Endothelial cell of umbilical vein (primary cell): ENCODE results near the gene CNOT6. TPM values are rescaled to one million over a fixed set of nuclear protein-coding genes. Genes with fewer than 3 reads are reported as not detected.

Source experiments
- BruUV-seq: library from RNA; stranded (reverse); fragments of 400-500 nt; replicated peaks from 2 replicates; lab custom pipeline; 2021; lab: Mats Ljungman, UMichigan
- CTCF ChIA-PET: fragments of 300-600, 350-600 bp; sonication (Branson Sonifier 250); formaldehyde crosslinking; loops from one replicate; lab custom pipeline; 2021; ENCODE audit warnings: antibody characterized with exemption, inconsistent platforms; lab: Charles Lee
- POLR2A ChIA-PET: fragments of 300-600, 350-600 bp; sonication (Branson Sonifier 250); formaldehyde crosslinking; loops from one replicate; lab custom pipeline; 2021; ENCODE audit warnings: antibody characterized with exemption, inconsistent platforms; lab: Charles Lee
- DNase-seq: peaks from one replicate; pipeline ENCODE4 v3.0.0-alpha.2; 2011; ENCODE audit warnings: low read depth, low spot score
- FAIRE-seq: peaks from 2 replicates; lab custom pipeline; 2011; peaks lifted over from hg19 to GRCh38; lab: Jason Lieb, UNC
- H2AFZ ChIP-seq: 2 replicates; pipeline ENCODE4 v1.6.0; 2012; ENCODE audit warnings: low read depth, low read length, control low read depth, inconsistent platforms
- H3K27ac ChIP-seq: 2 replicates; pipeline ENCODE4 v1.5.1; 2011; ENCODE audit warnings: low read depth, mild to moderate bottlenecking, control low read depth, low read length, moderate library complexity; ENCODE audit not compliant: insufficient read depth
- H3K27me3 ChIP-seq, 2 experiments: 2 replicates each; pipeline versions ENCODE4 v1.6.0 to v1.6.1; 2011; ENCODE audit warnings: low read length in 2 of 2, mixed read lengths in 1 of 2; ENCODE audit not compliant: control insufficient read depth in 2 of 2, insufficient read depth in 2 of 2
- H3K36me3 ChIP-seq, 2 experiments: 2 replicates in 1 of 2; 3 replicates in 1 of 2; pipeline ENCODE4 v1.5.1; 2011; ENCODE audit warnings: low read length in 2 of 2, mild to moderate bottlenecking in 1 of 2, moderate library complexity in 1 of 2; ENCODE audit not compliant: control insufficient read depth in 2 of 2, insufficient read depth in 2 of 2; ENCODE audit errors: extremely low read depth in 1 of 2
- H3K4me1 ChIP-seq: 3 replicates; pipeline ENCODE4 v1.5.1; 2011; ENCODE audit warnings: mild to moderate bottlenecking, low read length; ENCODE audit not compliant: control insufficient read depth, insufficient read depth; ENCODE audit errors: extremely low read depth
- H3K4me2 ChIP-seq: 2 replicates; pipeline ENCODE4 v1.6.1; 2011; ENCODE audit warnings: low read length, control low read depth, mixed read lengths; ENCODE audit not compliant: insufficient read depth
- H3K4me3 ChIP-seq, 3 experiments: fragments of 200-600 bp in 1 of 3; sonication (generic), shearing (Covaris generic) in 1 of 3; replicated peaks in 1 of 3; 2 replicates each; pipeline ENCODE4 v1.5.1; 2011 to 2016; ENCODE audit warnings: control low read depth in 3 of 3, low read length in 3 of 3, mild to moderate bottlenecking in 2 of 3, inconsistent platforms in 1 of 3, low read depth in 1 of 3, moderate library complexity in 1 of 3; ENCODE audit not compliant: insufficient read depth in 1 of 3
- H3K79me2 ChIP-seq: 2 replicates; pipeline ENCODE4 v1.6.0; 2012; ENCODE audit warnings: low read length, inconsistent platforms; ENCODE audit not compliant: control insufficient read depth, insufficient read depth
- H3K9ac ChIP-seq: replicated peaks from 2 replicates; pipeline ENCODE3; 2011; ENCODE audit warnings: low read length, control low read depth; ENCODE audit not compliant: insufficient read depth; ENCODE audit errors: extremely low read depth
- H3K9me1 ChIP-seq: replicated peaks from 3 replicates; pipeline ENCODE4 v1.6.0; 2011; ENCODE audit warnings: mild to moderate bottlenecking, low read length; ENCODE audit not compliant: control insufficient read depth, insufficient read depth; ENCODE audit errors: extremely low read depth
- H3K9me3 ChIP-seq: replicated peaks from 2 replicates; pipeline ENCODE4 v1.5.1; 2012; ENCODE audit warnings: low read length, inconsistent platforms; ENCODE audit not compliant: control insufficient read depth, insufficient read depth
- H4K20me1 ChIP-seq: replicated peaks from 2 replicates; pipeline ENCODE3; 2011; ENCODE audit warnings: mild to moderate bottlenecking, low read length; ENCODE audit not compliant: control insufficient read depth, insufficient read depth; ENCODE audit errors: extremely low read depth
- CTCF ChIP-seq, 2 donors: IDR thresholded peaks; 1 replicate in 1 of 2; 2 replicates in 1 of 2; pipeline ENCODE4 v1.5.1; 2011; ENCODE audit warnings: low read length in 2 of 2, mild to moderate bottlenecking in 2 of 2, moderate library complexity in 2 of 2, control low read depth in 1 of 2, inconsistent platforms in 1 of 2, low read depth in 1 of 2; ENCODE audit not compliant: insufficient read depth in 1 of 2; ENCODE audit errors: extremely low read depth in 1 of 2
- EZH2 ChIP-seq: IDR thresholded peaks from 2 replicates; pipeline ENCODE4 v1.6.1; 2012; ENCODE audit warnings: borderline replicate concordance, low read depth, mild to moderate bottlenecking, moderate library complexity, low read length, inconsistent platforms; ENCODE audit not compliant: severe bottlenecking
- FOS ChIP-seq: IDR thresholded peaks from 2 replicates; pipeline ENCODE4 v1.6.1; 2011; ENCODE audit warnings: mild to moderate bottlenecking, low read length, moderate library complexity, borderline replicate concordance; ENCODE audit not compliant: insufficient read depth
- GATA2 ChIP-seq: IDR thresholded peaks from 2 replicates; pipeline ENCODE4 v1.7.0; 2011; ENCODE audit warnings: low read depth, mild to moderate bottlenecking, moderate library complexity, mixed read lengths, low read length; ENCODE audit not compliant: insufficient read length, insufficient read depth
- JUN ChIP-seq: IDR thresholded peaks from 2 replicates; pipeline ENCODE4 v1.6.1; 2011; ENCODE audit warnings: borderline replicate concordance, low read depth; ENCODE audit not compliant: insufficient read length, insufficient read depth
- MAX ChIP-seq: IDR thresholded peaks from 2 replicates; pipeline ENCODE4 v1.6.1; 2011; ENCODE audit not compliant: insufficient read depth, insufficient read length
- MYC ChIP-seq: IDR thresholded peaks from one replicate; pipeline ENCODE4 v1.6.1; 2011; ENCODE audit warnings: mild to moderate bottlenecking, low read depth, low read length
- POLR2A ChIP-seq: IDR thresholded peaks from 2 replicates; pipeline ENCODE4 v1.6.1; 2012; ENCODE audit warnings: low read depth, mild to moderate bottlenecking, control low read depth, low read length
- dilution Hi-C: fragments of 300-500 bp; cut with MboI; formaldehyde crosslinking; loops from one replicate; pipeline ENCODE4 v1.15.0; 2019; ENCODE audit warnings: low sequenced_read_pairs; ENCODE audit not compliant: extremely low pct_ligation_motif_present
- intact Hi-C: fragments of 100-400 bp; cut with micrococcal nuclease; formaldehyde crosslinking; loops from one replicate; pipeline ENCODE4 v1.10.0; 2022
- polyA plus RNA-seq, 4 experiments: library from polyadenylated mRNA; depleted of rRNA in 3 of 4; stranded (reverse) in 3 of 4; unstranded in 1 of 4; fragments of >200 nt; gene quantifications; 2 replicates each; pipeline versions ENCODE4 v1.2.1 to v1.2.3, GENCODE V29; 2011 to 2012; ENCODE audit warnings: missing spikeins in 1 of 4
- total RNA-seq: library from RNA; stranded (reverse); gene quantifications from 2 replicates; pipeline ENCODE4 v1.2.3, GENCODE V29; 2021

The CNOT6 gene
- total and polyA plus RNA-seq, 2 donors (not counting 3 experiments of a cell fraction or from before 2014, with no cell fraction given): 9.2 to 33.8 TPM

DNA sequence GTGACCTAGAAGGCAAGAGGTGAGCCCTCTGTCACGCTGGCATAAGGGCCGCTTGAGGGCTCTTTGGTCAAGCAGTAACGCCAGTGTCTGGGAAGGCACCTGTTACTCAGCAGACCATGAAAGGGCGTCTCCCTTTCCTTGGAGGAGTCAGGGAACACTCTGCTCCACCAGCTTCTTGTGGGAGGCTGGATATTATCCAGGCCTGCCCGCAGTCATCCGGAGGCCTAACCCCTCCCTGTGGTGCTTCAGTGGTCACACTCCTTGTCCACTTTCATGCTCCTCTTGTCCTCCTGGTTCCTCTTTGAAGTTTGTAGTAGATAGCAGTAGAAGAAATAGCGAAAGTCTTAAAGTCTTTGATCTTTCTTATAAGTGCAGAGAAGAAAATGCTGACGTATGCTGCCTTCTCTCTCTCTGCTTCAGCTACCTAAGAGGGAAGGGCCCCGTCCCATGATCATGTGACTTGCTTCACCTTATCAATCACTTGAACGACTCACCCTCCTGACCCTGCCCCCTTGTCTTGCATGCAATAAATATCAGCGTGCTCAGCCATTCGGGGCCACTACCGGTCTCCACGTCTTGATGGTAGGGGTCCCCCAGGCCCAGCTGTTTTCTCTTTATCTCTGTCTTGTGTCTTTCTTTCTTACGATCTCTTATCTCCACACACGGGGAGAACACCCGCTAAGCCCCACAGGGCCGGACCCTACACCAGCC lies 113.8 kb downstream of the CNOT6 start:
- FAIRE-seq: no peak
- Histone ChIP-seq H3K27me3 (no peaks in the 10 kb centered on the region), H3K36me3 (peaks cover 0 to 2% of the 10 kb centered on the region in 2 experiments), H3K4me3 (no peak overlapping the region), H3K9ac (no peak overlapping the region), H2AFZ (no peak overlapping the region), H3K9me3 (no peaks in the 10 kb centered on the region), H4K20me1 (no peaks in the 10 kb centered on the region), H3K9me1 (no peaks in the 10 kb centered on the region), H3K4me1 (peaks cover under 1% of the 10 kb centered on the region), H3K27ac (no peak overlapping the region), H3K79me2 (no peaks in the 10 kb centered on the region), H3K4me2 (no peak overlapping the region)
- ChIA-PET CTCF (no interaction called here), POLR2A (no interaction called here)
- TSS peak; percentile 57 for BruUV-seq
- dilution Hi-C loops: no loop called here
- no peak for DNase-seq
- intact Hi-C loops: loop anchor here (2.0 kb wide), 2 partner anchors 113 to 315 kb away; partner anchors contain the start of genes CNOT6 and MAPK9
- TF ChIP-seq MAX (no peak), POLR2A (no peak), JUN (no peak), CTCF (IDR thresholded peaks at IDR 0.05; ENCODE audit: extremely low read depth in 1 of 2, insufficient read depth in 1 of 2, low read depth in 1 of 2, low read length in 2 of 2) (no peak), GATA2 (no peak), MYC (no peak), FOS (no peak), EZH2 (no peak)
